Prostate gland (tissue), 2 donors: ENCODE measurements around the gene JARID2. TPM values are rescaled to one million over a fixed set of nuclear protein-coding genes. Genes with fewer than 3 reads are reported as not detected.

Experiments
- DNase-seq: peaks from one replicate; pipeline ENCODE4 v3.0.0-alpha.2; 2019; ENCODE audit warnings: low spot score
- H3K27ac ChIP-seq, 2 donors: fragments of 200-600 bp; sonication (generic); 2 replicates each; pipeline ENCODE4 v1.5.1; 2017 to 2019
- H3K27me3 ChIP-seq: fragments of 200-600 bp; sonication (generic); replicated peaks from 2 replicates; pipeline ENCODE4 v1.5.1; 2019; ENCODE audit not compliant: insufficient read depth
- H3K36me3 ChIP-seq, 2 donors: fragments of 200-600 bp; sonication (generic); 1 replicate in 1 of 2; 2 replicates in 1 of 2; pipeline versions ENCODE4 v1.5.1 to v1.8.1; 2017 to 2019
- H3K4me1 ChIP-seq: fragments of 200-600 bp; sonication (generic); replicated peaks from 2 replicates; pipeline ENCODE4 v1.5.1; 2019
- H3K4me3 ChIP-seq, 2 donors: fragments of 200-600 bp; sonication (generic); 2 replicates each; pipeline ENCODE4 v1.5.1; 2017 to 2019
- H3K9me3 ChIP-seq: fragments of 200-600 bp; sonication (generic); 2 replicates; pipeline ENCODE4 v1.5.1; 2017
- CTCF ChIP-seq, 4 experiments: fragments of 200-600 bp in 2 of 4; fragments of 450-650 bp in 2 of 4; sonication (generic) in 2 of 4; IDR thresholded peaks; 1 replicate in 3 of 4; 2 replicates in 1 of 4; pipeline ENCODE4 v1.5.1; 2016 to 2019; ENCODE audit warnings: antibody characterized with exemption in 4 of 4, mild to moderate bottlenecking in 2 of 4, moderate library complexity in 2 of 4
- POLR2A ChIP-seq: fragments of 450-650 bp; IDR thresholded peaks from one replicate; pipeline ENCODE4 v1.6.1; 2016; ENCODE audit warnings: antibody characterized with exemption, mild to moderate bottlenecking
- POLR2AphosphoS5 ChIP-seq: sonication (generic); formaldehyde crosslinking; IDR thresholded peaks from one replicate; pipeline ENCODE4 v1.6.1; 2017; ENCODE audit warnings: antibody characterized with exemption
- WGBS: methylation state at CpG from one replicate; pipeline ENCODE4 v1.1.5; 2018; 5-methylcytosine and 5-hydroxymethylcytosine counted together
- intact Hi-C: fragments of 100-400 bp; cut with DNase I; formaldehyde crosslinking; loops from one replicate; pipeline ENCODE4 v1.14.2; 2022
- total RNA-seq, 2 donors: library from RNA; depleted of rRNA; stranded (reverse); fragments of >200 nt; gene quantifications; one replicate each; pipeline ENCODE4 v1.1.0, GENCODE V29; 2016

JARID2 gene
- total RNA-seq, 2 donors from 2014 or later: 7.7 to 35.4 TPM

GRCh38 chr6:15491986-15492269, 246.1 kb downstream of the JARID2 start:
- TF ChIP-seq POLR2A (no peak), CTCF (IDR thresholded peaks at IDR 0.05) (no peak), POLR2AphosphoS5 (no peak)
- Histone ChIP-seq H3K27me3 (no peaks in the 10 kb centered on the region), H3K9me3 (no peaks in the 10 kb centered on the region), H3K27ac (no peak overlapping the region), H3K4me3 (no peak overlapping the region), H3K36me3 (no peaks in the 10 kb centered on the region), H3K4me1 (no peaks in the 10 kb centered on the region)
- WGBS: 80% methylated on average over 5 of the region's 5 CpGs
- DNase-seq: no peak
- intact Hi-C loops: loop anchor here (2.0 to 5.0 kb wide), 3 partner anchors 50 to 1281 kb away; partner anchors contain the start of gene JARID2

- Histone ChIP-seq H3K27me3 (no peaks in the 10 kb centered on the region), H3K4me1 (no peaks in the 10 kb centered on the region), H3K36me3 (no peaks in the 10 kb centered on the region), H3K9me3 (no peaks in the 10 kb centered on the region), H3K27ac (no peak overlapping the region), H3K4me3 (no peak overlapping the region)
- no peak for DNase-seq
- intact Hi-C loops: loop anchor here (5.0 kb wide), 2 partner anchors 51 to 246 kb away; partner anchors contain the start of gene JARID2
- no peak for TF ChIP-seq POLR2AphosphoS5
- TF ChIP-seq POLR2A: no peak
- no peak for TF ChIP-seq CTCF (IDR thresholded peaks at IDR 0.05)
- WGBS: 88% methylated on average over 9 of the region's 9 CpGs
These were observed 247.7 kb downstream of the JARID2 start for GRCh38 chr6:15493437-15494168.

GRCh38 chr6:15495375-15495901, 249.6 kb downstream of the JARID2 start:
- Histone ChIP-seq H3K4me1 (no peaks in the 10 kb centered on the region), H3K27me3 (no peaks in the 10 kb centered on the region), H3K36me3 (no peaks in the 10 kb centered on the region), H3K27ac (no peak overlapping the region), H3K4me3 (no peak overlapping the region), H3K9me3 (no peaks in the 10 kb centered on the region)
- TF ChIP-seq CTCF (IDR thresholded peaks at IDR 0.05): no peak
- intact Hi-C loops: no loop called here
- no peak for DNase-seq
- whole genome bisulfite sequencing: 78% methylated on average over 10 of the region's 10 CpGs

GRCh38 chr6:15496345-15497131, 250.7 kb downstream of the JARID2 start:
- no peak for DNase-seq
- TF ChIP-seq POLR2AphosphoS5 (no peak), CTCF (IDR thresholded peaks at IDR 0.05) (no peak), POLR2A (no peak)
- Histone ChIP-seq H3K27me3 (no peaks in the 10 kb centered on the region), H3K27ac (no peak overlapping the region), H3K4me1 (no peaks in the 10 kb centered on the region), H3K9me3 (no peaks in the 10 kb centered on the region), H3K4me3 (no peak overlapping the region), H3K36me3 (no peaks in the 10 kb centered on the region)
- intact Hi-C loops: no loop called here
- 96% methylated on average over 60 of the region's 60 CpGs for WGBS
